SHP77 (cell line): Measurements from ENCODE around the gene ZBTB46.
"Not testable (repeated sequence)": the region's sequence is repeated elsewhere in the genome, so short reads cannot be mapped to it uniquely, and the experiment has no call there.

ENCODE experiments used
- DNase-seq, 2 experiments: peaks; one replicate each; lab custom pipeline; 2025; lab: John Stamatoyannopoulos, UW

Gene ZBTB46

GRCh38 chr20:63787302-63787701 lies 43.8 kb downstream of the ZBTB46 start:
- DNase-seq, result no peak

DNA sequence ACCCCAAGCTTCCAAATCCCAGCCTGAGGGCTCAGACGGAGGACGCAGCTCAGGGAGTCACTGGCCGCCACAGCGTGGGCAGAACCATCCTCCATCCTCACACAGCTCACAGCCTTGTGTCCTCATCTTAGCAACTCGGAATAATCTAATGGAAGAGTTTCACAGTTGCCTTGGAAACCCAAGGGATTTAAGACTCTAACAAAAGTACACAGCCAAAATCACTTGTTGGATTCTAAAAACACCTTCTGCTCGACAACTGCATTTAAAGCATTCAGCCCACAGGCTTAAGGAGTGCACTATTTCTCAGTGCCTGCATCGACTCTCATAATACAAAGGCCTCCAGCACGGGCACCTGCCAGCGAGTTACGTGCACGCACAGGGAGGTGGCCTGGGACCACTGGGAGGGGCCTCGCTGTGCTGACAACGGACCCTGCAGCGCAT lies 45.4 kb downstream of the ZBTB46 start:
- peak; percentile 58 to 65 for DNase-seq

GRCh38 chr20:63783970-63784369 lies 47.1 kb downstream of the ZBTB46 start:
- DNase-seq, result no peak

- DNase-seq, result no peak
Measured at GRCh38 chr20:63782521-63782971, 48.5 kb downstream of the ZBTB46 start.

DNA sequence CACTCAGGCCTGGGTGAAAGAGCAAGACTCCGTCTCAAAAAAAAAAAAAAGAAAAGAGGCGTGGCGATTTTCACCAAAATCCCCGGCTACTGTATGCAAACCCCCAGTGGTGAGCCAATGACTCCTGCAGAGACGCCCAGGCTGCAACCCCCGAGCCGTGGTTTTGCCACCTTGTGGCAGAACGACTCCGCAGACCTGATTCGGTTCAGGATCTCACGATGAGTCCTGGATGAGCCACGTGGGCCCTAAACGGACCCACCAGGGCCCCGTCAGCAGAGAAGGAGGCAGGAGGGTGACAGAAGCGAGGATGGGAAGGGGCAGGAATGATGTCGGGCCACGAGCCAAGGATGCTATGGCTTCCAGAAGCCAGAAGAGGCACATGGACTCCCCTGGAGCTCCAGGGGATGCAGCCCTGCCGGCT lies 49.0 kb downstream of the ZBTB46 start:
- no peak for DNase-seq

GRCh38 chr20:63781181-63781580 lies 49.9 kb downstream of the ZBTB46 start:
- DNase-seq, result no peak

DNA sequence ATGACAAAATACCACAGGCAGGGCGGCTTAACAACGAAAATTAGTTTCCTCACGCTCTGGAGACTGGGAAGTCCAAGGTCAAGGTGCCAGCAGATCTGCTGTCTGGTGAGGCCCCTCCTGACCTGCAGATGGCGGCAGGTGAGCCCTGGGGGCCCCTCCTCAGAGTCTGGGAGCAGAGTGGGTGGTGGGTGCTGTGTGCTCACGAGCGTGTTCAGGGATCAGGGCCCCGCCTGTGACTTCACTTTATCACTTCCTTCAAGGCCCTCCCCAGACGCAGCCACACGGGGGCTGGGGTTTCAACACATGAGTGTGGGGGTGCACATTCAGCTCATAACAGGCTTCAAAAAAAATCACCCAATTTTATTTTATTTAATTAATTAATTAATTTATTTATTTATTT lies 52.2 kb downstream of the ZBTB46 start:
- DNase-seq, result no peak

GRCh38 chr20:63778034-63778752 lies 52.9 kb downstream of the ZBTB46 start:
- DNase-seq, result no peak

DNA sequence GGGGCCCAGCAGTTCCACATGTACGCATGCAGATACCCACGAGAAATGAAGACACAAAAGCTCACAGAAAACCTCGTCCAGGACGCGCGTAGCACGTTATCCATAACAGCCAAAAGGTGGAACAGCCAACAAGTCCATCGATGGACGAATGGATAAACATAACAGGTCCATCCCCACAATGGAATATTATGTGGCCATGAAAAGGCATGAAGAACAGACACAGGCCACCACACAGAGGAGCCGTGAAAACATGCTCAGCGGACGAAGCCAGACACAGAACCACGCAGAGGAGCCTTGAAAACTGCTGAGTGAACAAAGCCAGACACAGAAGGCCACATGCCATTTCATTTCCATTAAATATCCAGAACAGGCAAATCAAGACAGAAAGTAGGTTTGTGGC lies 53.5 kb downstream of the ZBTB46 start:
- no peak for DNase-seq

- DNase-seq, result not testable (repeated sequence)
Measured at GRCh38 chr20:63776875-63777274, 54.2 kb downstream of the ZBTB46 start.

- no peak for DNase-seq
Measured at GRCh38 chr20:63775096-63775978, 55.7 kb downstream of the ZBTB46 start.

DNA sequence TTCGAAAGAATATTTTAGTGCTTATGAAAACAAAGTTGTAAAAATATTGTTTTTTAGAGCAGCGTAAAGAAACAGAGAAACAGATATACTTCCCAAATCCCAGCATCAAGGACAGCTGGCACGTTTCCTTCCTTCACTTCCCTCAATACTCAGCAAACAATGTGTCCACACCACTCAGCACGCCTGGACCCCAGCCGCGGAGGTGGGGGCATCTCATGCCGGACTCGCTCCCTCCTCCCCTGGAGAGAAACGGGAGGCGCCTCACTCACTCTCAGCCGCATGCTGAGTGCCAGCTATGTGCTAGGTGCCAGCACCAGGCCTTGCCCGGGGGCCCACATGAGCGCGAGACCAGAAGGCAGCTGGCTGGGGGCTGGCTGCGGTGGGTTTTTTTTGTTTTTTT lies 56.8 kb downstream of the ZBTB46 start:
- DNase-seq, result no peak

DNA sequence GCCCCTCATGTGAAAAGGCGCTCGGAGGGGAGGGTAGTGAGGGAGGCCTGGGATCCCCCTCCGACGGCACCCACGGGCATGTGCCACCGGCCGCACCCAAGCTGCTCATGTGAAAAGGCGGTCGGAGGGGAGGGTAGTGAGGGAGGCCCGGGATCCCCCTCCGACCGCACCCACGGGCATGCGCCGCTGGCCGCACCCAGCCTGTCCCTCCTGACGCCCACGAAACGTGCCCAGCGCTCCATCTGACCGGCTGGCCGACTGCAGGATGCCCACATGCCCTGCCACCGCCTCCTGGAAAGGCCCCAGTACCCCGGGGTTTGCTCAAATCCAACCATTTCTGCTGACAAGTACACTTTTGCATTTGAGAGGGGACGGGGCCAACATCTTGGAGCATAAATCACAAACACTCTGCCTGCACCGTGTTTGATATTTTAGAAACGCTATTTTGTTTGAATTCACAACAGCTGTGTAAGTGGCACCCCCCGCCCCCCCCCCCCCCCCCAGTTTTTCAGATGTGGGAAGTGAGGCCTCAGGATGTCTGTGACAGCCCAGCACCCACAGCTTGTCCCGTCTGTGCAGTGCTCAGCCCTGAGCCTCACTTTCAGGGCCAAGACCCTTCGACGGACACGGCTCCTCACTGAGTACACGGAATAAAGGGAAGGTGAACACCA lies 57.4 kb downstream of the ZBTB46 start:
- no peak for DNase-seq

DNA sequence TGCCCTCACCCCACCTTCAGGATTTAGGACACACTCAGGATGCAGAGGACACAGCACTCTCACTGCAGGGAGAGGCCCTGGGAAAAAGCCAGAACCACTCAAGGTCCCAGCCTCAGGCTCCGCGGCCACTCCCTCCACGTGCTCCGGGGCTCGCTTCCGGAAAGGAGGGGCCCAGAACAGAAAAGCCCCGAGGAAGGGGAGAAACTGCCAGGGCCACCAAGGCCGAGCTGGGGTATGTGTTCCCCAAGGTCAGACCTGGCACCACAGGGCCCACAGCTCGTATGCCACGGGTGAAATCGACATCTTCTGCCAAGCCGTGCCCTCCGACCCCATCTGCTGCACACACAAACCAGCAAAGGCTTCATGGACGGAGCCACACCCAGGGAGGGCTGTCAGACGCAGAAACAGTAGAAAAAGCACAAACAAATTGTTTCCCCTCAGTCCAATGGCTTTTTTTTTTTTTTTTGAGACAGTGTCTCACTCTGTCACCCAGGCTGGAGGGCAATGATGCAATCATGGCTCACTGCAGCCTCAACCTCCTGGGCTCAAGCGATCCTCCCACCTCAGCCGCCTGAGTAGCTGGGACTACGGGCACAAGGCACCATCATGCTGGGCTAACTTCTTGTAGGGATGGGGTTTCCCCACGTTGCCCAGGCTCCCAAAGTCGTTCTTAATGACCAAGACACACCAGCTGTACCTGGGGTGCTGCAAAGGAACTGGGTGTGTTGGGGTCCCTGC lies 58.1 kb downstream of the ZBTB46 start:
- no peak for DNase-seq

- DNase-seq, result no peak
Measured at GRCh38 chr20:63771046-63771707, 59.9 kb downstream of the ZBTB46 start.

- DNase-seq, result no peak
Measured at GRCh38 chr20:63769891-63770474, 61.1 kb downstream of the ZBTB46 start.

- no peak for DNase-seq
Measured at GRCh38 chr20:63768591-63769515, 62.2 kb downstream of the ZBTB46 start.

- DNase-seq, result no peak
Measured at GRCh38 chr20:63767886-63768285, 63.2 kb downstream of the ZBTB46 start.

- no peak for DNase-seq
Measured at GRCh38 chr20:63767456-63767855, 63.6 kb downstream of the ZBTB46 start.
